ENCODE measurements around the gene C12orf42.
"Not testable (repeated sequence)": the region's sequence is repeated elsewhere in the genome, so short reads cannot be mapped to it uniquely, and the experiment has no call there.

Gene C12orf42

GRCh38 chr12:103462675-103463074 lies 33.1 kb downstream of the C12orf42 start:
- H3K27me3 Mint-ChIP-seq, result no peaks in the 10 kb centered on the region
- H3K27ac Mint-ChIP-seq, result no peak overlapping the region
- peaks cover 9% of the 10 kb centered on the region for H3K36me3 Mint-ChIP-seq
- peaks cover 13% of the 10 kb centered on the region for H3K9me3 Mint-ChIP-seq (ENCODE audit: low read depth)
- no peak overlapping the region for H3K4me3 Mint-ChIP-seq
- peaks cover 7% of the 10 kb centered on the region for H3K4me1 Mint-ChIP-seq (ENCODE audit: low read depth)

- H3K36me3 Mint-ChIP-seq, result no peaks in the 10 kb centered on the region
- no peaks in the 10 kb centered on the region for H3K27me3 Mint-ChIP-seq
- H3K9me3 Mint-ChIP-seq (ENCODE audit: low read depth), result no peaks in the 10 kb centered on the region
- H3K4me3 Mint-ChIP-seq, result no peak overlapping the region
- H3K27ac Mint-ChIP-seq, result no peak overlapping the region
- H3K4me1 Mint-ChIP-seq (ENCODE audit: low read depth), result peaks cover 35% of the 10 kb centered on the region
Measured at GRCh38 chr12:103457471-103457870, 38.3 kb downstream of the C12orf42 start.

- no peaks in the 10 kb centered on the region for H3K9me3 Mint-ChIP-seq (ENCODE audit: low read depth)
- no peak overlapping the region for H3K4me3 Mint-ChIP-seq
- no peaks in the 10 kb centered on the region for H3K27me3 Mint-ChIP-seq
- H3K27ac Mint-ChIP-seq, result peak overlapping the region; percentile 31
- H3K4me1 Mint-ChIP-seq (ENCODE audit: low read depth), result peaks cover 35% of the 10 kb centered on the region
- H3K36me3 Mint-ChIP-seq, result no peaks in the 10 kb centered on the region
Measured at GRCh38 chr12:103456006-103456405, 39.8 kb downstream of the C12orf42 start.

- Mint-ChIP-seq H3K4me3 (no peak overlapping the region), H3K4me1 (ENCODE audit: low read depth) (peaks cover 35% of the 10 kb centered on the region)
Measured at GRCh38 chr12:103455020-103455763, 40.6 kb downstream of the C12orf42 start.

DNA sequence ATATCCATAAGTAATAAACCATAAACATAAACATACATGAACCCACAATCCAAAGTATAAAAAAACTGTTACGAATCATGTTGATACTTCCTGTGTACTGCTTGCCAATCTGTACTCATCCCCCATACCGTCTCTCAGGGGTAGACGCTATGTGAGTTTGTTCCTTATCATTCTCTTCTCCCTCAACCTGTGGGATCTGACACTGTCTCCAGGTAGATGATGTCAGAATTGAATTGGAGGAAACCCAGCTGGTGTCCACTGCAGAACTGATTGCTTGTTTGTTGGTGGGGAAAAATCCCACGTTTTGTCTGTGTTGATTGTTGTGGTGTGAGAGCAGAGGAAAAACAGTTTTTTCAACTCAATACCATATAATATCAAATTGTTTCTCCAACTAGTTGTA lies 50.8 kb downstream of the C12orf42 start:
- H3K27ac Mint-ChIP-seq, result no peak overlapping the region
- H3K4me1 Mint-ChIP-seq (ENCODE audit: low read depth), result peaks cover 31% of the 10 kb centered on the region
- no peaks in the 10 kb centered on the region for H3K9me3 Mint-ChIP-seq (ENCODE audit: low read depth)
- H3K4me3 Mint-ChIP-seq, result no peak overlapping the region
- no peaks in the 10 kb centered on the region for H3K36me3 Mint-ChIP-seq
- no peaks in the 10 kb centered on the region for H3K27me3 Mint-ChIP-seq

More at GRCh38 chr12:103455020-103455763, 40.6 kb downstream of the C12orf42 start:
- Mint-ChIP-seq H3K27me3 (no peaks in the 10 kb centered on the region), H3K36me3 (no peaks in the 10 kb centered on the region), H3K9me3 (ENCODE audit: low read depth) (no peaks in the 10 kb centered on the region), H3K27ac (no peak overlapping the region)

GRCh38 chr12:103442822-103443221 lies 52.9 kb downstream of the C12orf42 start:
- Mint-ChIP-seq H3K4me3 (no peak overlapping the region), H3K27me3 (no peaks in the 10 kb centered on the region), H3K36me3 (no peaks in the 10 kb centered on the region), H3K4me1 (ENCODE audit: low read depth) (peaks cover 31% of the 10 kb centered on the region), H3K27ac (no peak overlapping the region), H3K9me3 (ENCODE audit: low read depth) (no peaks in the 10 kb centered on the region)

DNA sequence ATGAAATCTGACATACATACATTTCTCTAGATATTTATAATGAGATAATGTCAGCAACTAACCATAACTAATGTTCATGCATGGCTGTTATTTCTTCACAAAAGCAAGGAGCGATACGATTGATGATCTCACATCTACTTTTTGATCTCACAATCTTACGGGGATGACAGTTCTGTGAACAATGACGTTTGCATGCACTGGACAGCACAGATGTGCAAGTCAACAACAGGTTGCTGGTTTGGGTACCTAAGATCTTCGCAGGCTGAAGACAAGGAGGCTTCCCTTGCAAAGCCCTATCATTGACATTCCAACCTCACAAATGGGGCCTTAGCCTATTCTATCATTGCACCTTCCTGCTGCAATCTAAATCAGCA lies 53.6 kb downstream of the C12orf42 start:
- H3K4me3 Mint-ChIP-seq, result peak overlapping the region; percentile 87
- H3K4me1 Mint-ChIP-seq (ENCODE audit: low read depth), result peaks cover 31% of the 10 kb centered on the region

GRCh38 chr12:103441437-103442181 lies 54.2 kb downstream of the C12orf42 start:
- H3K36me3 Mint-ChIP-seq, result no peaks in the 10 kb centered on the region
- no peaks in the 10 kb centered on the region for H3K27me3 Mint-ChIP-seq
- H3K4me1 Mint-ChIP-seq (ENCODE audit: low read depth), result peaks cover 31% of the 10 kb centered on the region
- H3K4me3 Mint-ChIP-seq, result peak overlapping the region; percentile 87
- H3K27ac Mint-ChIP-seq, result peak overlapping the region; percentile 97
- H3K9me3 Mint-ChIP-seq (ENCODE audit: low read depth), result no peaks in the 10 kb centered on the region

More for the DNA sequence above, 53.6 kb downstream of the C12orf42 start:
- Mint-ChIP-seq H3K27ac (peak overlapping the region; percentile 97), H3K27me3 (no peaks in the 10 kb centered on the region), H3K36me3 (no peaks in the 10 kb centered on the region), H3K9me3 (ENCODE audit: low read depth) (no peaks in the 10 kb centered on the region)

DNA sequence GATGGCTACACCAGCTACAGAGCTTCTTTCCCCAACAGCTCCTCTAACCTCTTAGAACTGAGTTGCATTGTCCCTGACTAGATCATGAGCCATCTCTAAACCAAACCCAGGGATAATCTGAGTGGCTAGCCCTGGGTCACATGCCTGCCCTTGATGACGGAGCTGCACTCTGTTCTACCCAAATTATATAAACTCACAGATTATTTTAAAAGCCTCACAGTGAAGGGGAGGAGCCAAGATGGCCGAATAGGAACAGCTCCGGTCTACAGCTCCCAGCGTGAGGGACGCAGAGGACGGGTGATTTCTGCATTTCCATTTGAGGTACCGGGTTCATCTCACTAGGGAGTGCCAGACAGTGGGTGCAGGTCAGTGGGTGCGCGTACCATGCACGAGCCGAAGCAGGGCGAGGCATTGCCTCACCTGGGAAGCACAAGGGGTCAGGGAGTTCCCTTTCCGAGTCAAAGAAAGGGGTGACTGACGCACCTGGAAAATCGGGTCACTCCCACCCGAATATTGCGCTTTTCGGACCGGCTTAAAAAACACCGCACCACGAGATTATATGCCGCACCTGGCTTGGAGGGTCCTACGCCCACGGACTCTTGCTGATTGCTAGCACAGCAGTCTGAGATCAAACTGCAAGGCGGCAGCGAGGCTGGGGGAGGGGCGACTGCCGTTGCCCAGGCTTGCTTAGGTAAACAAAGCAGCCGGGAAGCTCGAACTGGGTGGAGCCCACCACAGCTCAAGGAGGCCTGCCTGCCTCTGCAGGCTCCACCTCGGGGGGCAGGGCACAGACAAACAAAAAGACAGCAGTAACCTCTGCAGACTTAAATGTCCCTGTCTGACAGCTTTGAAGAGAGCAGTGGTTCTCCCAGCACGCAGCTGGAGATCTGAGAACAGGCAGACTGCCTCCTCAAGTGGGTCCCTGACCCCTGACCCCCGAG lies 61.3 kb downstream of the C12orf42 start:
- Mint-ChIP-seq H3K27ac (peak overlapping the region; percentile 77), H3K36me3 (peaks cover 14% of the 10 kb centered on the region), H3K4me3 (peak overlapping the region; percentile 68), H3K4me1 (ENCODE audit: low read depth) (peaks cover 20% of the 10 kb centered on the region)
- not testable (repeated sequence) for H3K9me3 Mint-ChIP-seq (ENCODE audit: low read depth); H3K27me3 Mint-ChIP-seq

DNA sequence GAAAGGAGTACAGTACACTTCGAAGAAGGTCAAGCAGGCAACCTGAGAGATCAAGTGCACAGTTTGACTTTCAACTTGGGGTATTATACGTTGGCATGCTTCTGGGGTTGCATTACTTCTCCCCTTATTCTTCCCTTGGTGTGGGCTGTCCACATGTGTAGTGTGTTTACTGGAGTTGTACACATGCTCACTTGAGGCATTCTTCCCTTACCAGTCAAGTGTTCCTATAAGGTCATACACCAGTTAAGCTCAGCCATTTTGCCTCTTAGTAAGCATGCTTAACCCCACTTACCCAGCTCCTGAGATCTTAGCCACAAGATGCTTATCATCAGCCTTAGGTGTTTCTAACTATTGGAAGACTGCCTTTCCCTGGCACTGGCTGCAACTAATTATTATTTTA lies 63.8 kb downstream of the C12orf42 start:
- H3K4me1 Mint-ChIP-seq (ENCODE audit: low read depth), result peaks cover 20% of the 10 kb centered on the region
- peaks cover 23% of the 10 kb centered on the region for H3K36me3 Mint-ChIP-seq
- no peaks in the 10 kb centered on the region for H3K27me3 Mint-ChIP-seq
- peaks cover 13% of the 10 kb centered on the region for H3K9me3 Mint-ChIP-seq (ENCODE audit: low read depth)
- no peak overlapping the region for H3K4me3 Mint-ChIP-seq
- H3K27ac Mint-ChIP-seq, result peak overlapping the region; percentile 7

DNA sequence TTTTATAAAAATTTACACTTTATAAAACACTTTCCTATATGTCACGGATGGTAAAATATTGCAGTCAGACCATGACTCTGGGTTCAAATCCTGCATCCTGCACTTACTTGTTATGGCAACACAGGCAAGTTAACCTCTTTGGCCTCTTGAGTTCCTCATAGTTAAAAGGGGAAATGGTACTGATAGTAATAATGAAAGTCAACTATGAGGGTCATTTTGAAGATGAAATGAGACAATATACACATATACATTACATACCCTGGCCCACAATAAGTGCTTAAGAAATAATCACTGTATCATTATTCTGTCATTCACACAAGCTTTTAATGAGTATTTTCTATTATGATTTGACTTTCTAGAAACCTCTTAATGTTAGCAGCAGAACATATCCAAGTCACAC lies 64.4 kb downstream of the C12orf42 start:
- Mint-ChIP-seq H3K4me1 (ENCODE audit: low read depth) (peaks cover 20% of the 10 kb centered on the region), H3K27ac (no peak overlapping the region), H3K27me3 (no peaks in the 10 kb centered on the region), H3K9me3 (ENCODE audit: low read depth) (peaks cover 13% of the 10 kb centered on the region), H3K4me3 (no peak overlapping the region), H3K36me3 (peaks cover 23% of the 10 kb centered on the region)

DNA sequence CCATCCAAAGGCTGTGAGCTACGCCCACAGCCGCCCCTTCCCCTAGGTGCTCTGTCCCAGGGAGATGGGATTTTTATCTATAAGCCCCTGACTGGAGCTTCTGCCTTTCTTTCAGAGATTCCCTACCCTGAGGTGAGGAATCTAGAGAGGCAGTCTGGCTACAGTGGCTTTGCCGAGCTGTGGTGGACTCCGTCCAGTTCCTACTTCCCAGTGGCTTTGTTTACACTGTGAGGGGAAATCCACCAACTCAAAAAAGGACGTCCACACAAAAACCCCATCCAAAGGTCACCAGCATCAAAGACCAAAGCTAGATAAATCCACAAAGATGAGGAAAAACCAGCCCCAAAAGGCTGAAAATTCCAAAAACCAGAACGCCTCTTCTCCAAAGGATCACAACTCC lies 70.1 kb downstream of the C12orf42 start:
- not testable (repeated sequence) for H3K4me3 Mint-ChIP-seq; H3K4me1 Mint-ChIP-seq (ENCODE audit: low read depth); H3K9me3 Mint-ChIP-seq (ENCODE audit: low read depth); H3K27me3 Mint-ChIP-seq; H3K27ac Mint-ChIP-seq
- H3K36me3 Mint-ChIP-seq, result peaks cover 18% of the 10 kb centered on the region

- not testable (repeated sequence) for H3K4me3 Mint-ChIP-seq; H3K27me3 Mint-ChIP-seq; H3K4me1 Mint-ChIP-seq (ENCODE audit: low read depth); H3K9me3 Mint-ChIP-seq (ENCODE audit: low read depth); H3K27ac Mint-ChIP-seq
- peaks cover 14% of the 10 kb centered on the region for H3K36me3 Mint-ChIP-seq
Measured at GRCh38 chr12:103424849-103425586, 70.8 kb downstream of the C12orf42 start.

- H3K27me3 Mint-ChIP-seq, result no peaks in the 10 kb centered on the region
- no peak overlapping the region for H3K27ac Mint-ChIP-seq
- H3K4me1 Mint-ChIP-seq (ENCODE audit: low read depth), result peaks cover 4% of the 10 kb centered on the region
- H3K36me3 Mint-ChIP-seq, result peaks cover 12% of the 10 kb centered on the region
- no peak overlapping the region for H3K4me3 Mint-ChIP-seq
- H3K9me3 Mint-ChIP-seq (ENCODE audit: low read depth), result peaks cover 6% of the 10 kb centered on the region
Measured at GRCh38 chr12:103423516-103423910, 72.3 kb downstream of the C12orf42 start.
